WTC11 (cell line): Measurements from ENCODE around the gene SSR2. TPM values are rescaled to one million over a fixed set of nuclear protein-coding genes. Genes with fewer than 3 reads are reported as not detected.

Experiments
- ATAC-seq: fragments of 200-7000 bp; cut with Tn5 transposase; 2 replicates; pipeline ENCODE4 v1.10.0; 2021; ENCODE audit warnings: mild to moderate bottlenecking, moderate library complexity
- CTCF ChIA-PET: fragments of 300-600 bp; sonication (Branson Sonifier 250); formaldehyde crosslinking; loops from one replicate; lab custom pipeline; 2021; ENCODE audit warnings: antibody characterized with exemption; lab: Charles Lee
- POLR2A ChIA-PET: fragments of 350-600 bp; sonication (Branson Sonifier 250); formaldehyde crosslinking; loops from one replicate; lab custom pipeline; 2021; ENCODE audit warnings: antibody characterized with exemption; lab: Charles Lee
- DNase-seq: peaks from one replicate; pipeline ENCODE4 v3.0.0; 2021; ENCODE audit warnings: low spot score
- H3K27ac Mint-ChIP-seq: 2 replicates; pipeline ENCODE4 v1.8.0; 2021; ENCODE audit warnings: mixed read lengths
- H3K27me3 Mint-ChIP-seq: 2 replicates; pipeline ENCODE4 v1.8.0; 2021; ENCODE audit warnings: low read depth, mild to moderate bottlenecking, moderate library complexity, mixed read lengths
- H3K36me3 Mint-ChIP-seq: 2 replicates; pipeline ENCODE4 v1.8.0; 2021; ENCODE audit warnings: mixed read lengths
- H3K4me1 Mint-ChIP-seq: 2 replicates; pipeline ENCODE4 v1.8.0; 2022; ENCODE audit warnings: mixed read lengths
- H3K4me3 Mint-ChIP-seq: 2 replicates; pipeline ENCODE4 v1.8.0; 2021; ENCODE audit warnings: mild to moderate bottlenecking, moderate library complexity, mixed read lengths
- H3K9me3 Mint-ChIP-seq: 2 replicates; pipeline ENCODE4 v1.8.0; 2021; ENCODE audit warnings: mixed read lengths
- AFF4 ChIP-seq: sonication (generic); formaldehyde crosslinking; IDR thresholded peaks from 2 replicates; pipeline ENCODE4 v1.8.1; 2023; ENCODE audit warnings: mild to moderate bottlenecking, missing genetic modification reagents, borderline replicate concordance
- ELF4 ChIP-seq: sonication (generic); formaldehyde crosslinking; IDR thresholded peaks from 2 replicates; pipeline ENCODE4 v1.8.1; 2022; ENCODE audit warnings: low read depth, mild to moderate bottlenecking, moderate library complexity, missing genetic modification reagents
- EMX1 ChIP-seq: fragments of 250-450 bp; sonication (Bioruptor Pico); IDR thresholded peaks from 2 replicates; pipeline ENCODE4 v1.8.0; 2021; ENCODE audit warnings: mild to moderate bottlenecking
- ESRRA ChIP-seq: sonication (generic); formaldehyde crosslinking; IDR thresholded peaks from 2 replicates; pipeline ENCODE4 v1.8.1; 2022; ENCODE audit warnings: mild to moderate bottlenecking, missing genetic modification reagents, borderline replicate concordance
- ETV6 ChIP-seq: sonication (generic); formaldehyde crosslinking; IDR thresholded peaks from 2 replicates; pipeline ENCODE4 v1.8.1; 2022; ENCODE audit warnings: mild to moderate bottlenecking, missing genetic modification reagents
- FOXK1 ChIP-seq: sonication (generic); formaldehyde crosslinking; IDR thresholded peaks from 2 replicates; pipeline ENCODE4 v1.8.0; 2022; ENCODE audit warnings: mild to moderate bottlenecking, moderate library complexity, missing genetic modification reagents
- IRF2 ChIP-seq: sonication (generic); formaldehyde crosslinking; IDR thresholded peaks from 2 replicates; pipeline ENCODE4 v1.8.0; 2022; ENCODE audit warnings: low read depth, missing genetic modification reagents, borderline replicate concordance
- MAX ChIP-seq: sonication (generic); formaldehyde crosslinking; IDR thresholded peaks from 2 replicates; pipeline ENCODE4 v1.8.0; 2022; ENCODE audit warnings: mild to moderate bottlenecking, missing genetic modification reagents
- MXD4 ChIP-seq: fragments of 250-450 bp; sonication (Bioruptor Pico); IDR thresholded peaks from 2 replicates; pipeline ENCODE4 v1.8.0; 2021; ENCODE audit warnings: mild to moderate bottlenecking, moderate library complexity, borderline replicate concordance
- MYBL2 ChIP-seq: sonication (generic); formaldehyde crosslinking; IDR thresholded peaks from 2 replicates; pipeline ENCODE4 v1.8.1; 2023; ENCODE audit warnings: mild to moderate bottlenecking, moderate library complexity, missing genetic modification reagents
- NFATC4 ChIP-seq: fragments of 250-450 bp; sonication (Bioruptor Pico); IDR thresholded peaks from 2 replicates; pipeline ENCODE4 v1.9.0; 2021; ENCODE audit warnings: mild to moderate bottlenecking
- NFE2L1 ChIP-seq: sonication (generic); formaldehyde crosslinking; IDR thresholded peaks from 2 replicates; pipeline ENCODE4 v1.8.1; 2023; ENCODE audit warnings: missing genetic modification reagents
- USF1 ChIP-seq: sonication (generic); formaldehyde crosslinking; IDR thresholded peaks from 2 replicates; pipeline ENCODE4 v1.8.0; 2022; ENCODE audit warnings: mild to moderate bottlenecking, missing genetic modification reagents
- ZBTB21 ChIP-seq: sonication (generic); formaldehyde crosslinking; IDR thresholded peaks from 2 replicates; pipeline ENCODE4 v1.8.1; 2023; ENCODE audit warnings: mild to moderate bottlenecking, missing genetic modification reagents, borderline replicate concordance
- ZNF219 ChIP-seq: sonication (generic); formaldehyde crosslinking; IDR thresholded peaks from 2 replicates; pipeline ENCODE4 v1.8.0; 2023; ENCODE audit warnings: missing genetic modification reagents, mild to moderate bottlenecking, borderline replicate concordance
- ZNF671 ChIP-seq: fragments of 250-450 bp; sonication (Bioruptor Pico); IDR thresholded peaks from 2 replicates; pipeline ENCODE4 v1.8.0; 2021; ENCODE audit warnings: mild to moderate bottlenecking
- total RNA-seq: library from RNA; stranded (reverse); gene quantifications from 3 replicates; pipeline ENCODE4 v1.2.3, GENCODE V29; 2021
- TF ChIP-seq, protein P1 (sequence below): fragments of 250-450 bp; sonication (Bioruptor Pico); IDR thresholded peaks from 2 replicates; pipeline ENCODE4 v1.9.0; 2021; ENCODE audit warnings: mild to moderate bottlenecking
- TF ChIP-seq, protein P2 (sequence below): sonication (generic); formaldehyde crosslinking; IDR thresholded peaks from 2 replicates; pipeline ENCODE4 v1.8.1; 2022; ENCODE audit warnings: low read depth, missing genetic modification reagents, borderline replicate concordance

The SSR2 gene
- total RNA-seq, 1 experiment from 2014 or later = 175 TPM

DNA sequence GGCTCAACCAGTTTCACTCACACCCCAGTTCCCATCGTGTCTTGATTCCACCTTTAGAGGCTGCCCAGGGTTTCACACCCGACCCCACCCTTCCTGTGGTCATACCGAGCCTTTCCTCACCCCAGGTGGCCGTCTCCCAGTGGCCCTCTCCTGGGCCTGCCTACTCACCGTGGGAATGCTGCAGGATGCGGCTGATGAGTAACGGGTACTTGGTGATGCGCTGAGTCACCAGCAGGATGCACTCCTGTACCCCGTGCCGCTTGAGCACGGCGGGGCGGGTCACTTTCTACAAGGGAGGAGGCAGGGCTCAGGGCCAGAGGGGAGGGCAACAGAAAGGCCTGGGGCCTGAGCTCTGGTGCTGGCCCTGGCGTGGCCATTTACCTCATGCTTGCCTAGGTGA lies 58.8 kb downstream of the SSR2 start:
- ChIA-PET POLR2A (interaction anchor here (0.9 kb wide), 1 partner anchor 110 kb away, joined by 3 read pairs; no protein-coding TSS in a partner anchor), CTCF (interaction anchor here (0.6 to 2.1 kb wide), 5 partner anchors 15 to 28 kb away, joined by 3 to 10 read pairs (median 4); partner anchors contain the start of gene ARHGEF2)
- ATAC-seq (peak; percentile 63), DNase-seq (no peak)
- TF ChIP-seq MXD4 (CRISPR knock-in tag) (no peak), ZNF219 (no peak), MAX (no peak), IRF2 (CRISPR knock-in tag) (no peak), ESRRA (no peak), ELF4 (no peak), AFF4 (no peak), EMX1 (CRISPR knock-in tag) (no peak), ZBTB21 (no peak), USF1 (no peak), MYBL2 (no peak), ZNF671 (CRISPR knock-in tag) (no peak), FOXK1 (no peak), ETV6 (CRISPR knock-in tag) (no peak), NFATC4 (CRISPR knock-in tag) (no peak), NFE2L1 (CRISPR knock-in tag) (no peak)
- TF ChIP-seq, protein P1, sequence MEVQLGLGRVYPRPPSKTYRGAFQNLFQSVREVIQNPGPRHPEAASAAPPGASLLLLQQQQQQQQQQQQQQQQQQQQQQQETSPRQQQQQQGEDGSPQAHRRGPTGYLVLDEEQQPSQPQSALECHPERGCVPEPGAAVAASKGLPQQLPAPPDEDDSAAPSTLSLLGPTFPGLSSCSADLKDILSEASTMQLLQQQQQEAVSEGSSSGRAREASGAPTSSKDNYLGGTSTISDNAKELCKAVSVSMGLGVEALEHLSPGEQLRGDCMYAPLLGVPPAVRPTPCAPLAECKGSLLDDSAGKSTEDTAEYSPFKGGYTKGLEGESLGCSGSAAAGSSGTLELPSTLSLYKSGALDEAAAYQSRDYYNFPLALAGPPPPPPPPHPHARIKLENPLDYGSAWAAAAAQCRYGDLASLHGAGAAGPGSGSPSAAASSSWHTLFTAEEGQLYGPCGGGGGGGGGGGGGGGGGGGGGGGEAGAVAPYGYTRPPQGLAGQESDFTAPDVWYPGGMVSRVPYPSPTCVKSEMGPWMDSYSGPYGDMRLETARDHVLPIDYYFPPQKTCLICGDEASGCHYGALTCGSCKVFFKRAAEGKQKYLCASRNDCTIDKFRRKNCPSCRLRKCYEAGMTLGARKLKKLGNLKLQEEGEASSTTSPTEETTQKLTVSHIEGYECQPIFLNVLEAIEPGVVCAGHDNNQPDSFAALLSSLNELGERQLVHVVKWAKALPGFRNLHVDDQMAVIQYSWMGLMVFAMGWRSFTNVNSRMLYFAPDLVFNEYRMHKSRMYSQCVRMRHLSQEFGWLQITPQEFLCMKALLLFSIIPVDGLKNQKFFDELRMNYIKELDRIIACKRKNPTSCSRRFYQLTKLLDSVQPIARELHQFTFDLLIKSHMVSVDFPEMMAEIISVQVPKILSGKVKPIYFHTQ (CRISPR knock-in tag) = no peak
- TF ChIP-seq, protein P2, sequence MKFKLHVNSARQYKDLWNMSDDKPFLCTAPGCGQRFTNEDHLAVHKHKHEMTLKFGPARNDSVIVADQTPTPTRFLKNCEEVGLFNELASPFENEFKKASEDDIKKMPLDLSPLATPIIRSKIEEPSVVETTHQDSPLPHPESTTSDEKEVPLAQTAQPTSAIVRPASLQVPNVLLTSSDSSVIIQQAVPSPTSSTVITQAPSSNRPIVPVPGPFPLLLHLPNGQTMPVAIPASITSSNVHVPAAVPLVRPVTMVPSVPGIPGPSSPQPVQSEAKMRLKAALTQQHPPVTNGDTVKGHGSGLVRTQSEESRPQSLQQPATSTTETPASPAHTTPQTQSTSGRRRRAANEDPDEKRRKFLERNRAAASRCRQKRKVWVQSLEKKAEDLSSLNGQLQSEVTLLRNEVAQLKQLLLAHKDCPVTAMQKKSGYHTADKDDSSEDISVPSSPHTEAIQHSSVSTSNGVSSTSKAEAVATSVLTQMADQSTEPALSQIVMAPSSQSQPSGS = no peak
- no peak overlapping the region for H3K4me3 Mint-ChIP-seq
- H3K4me1 Mint-ChIP-seq = peaks cover 6% of the 10 kb centered on the region
- peaks cover 73% of the 10 kb centered on the region for H3K36me3 Mint-ChIP-seq
- peak overlapping the region; percentile 82 for H3K27ac Mint-ChIP-seq
- H3K9me3 Mint-ChIP-seq = no peaks in the 10 kb centered on the region
- no peaks in the 10 kb centered on the region for H3K27me3 Mint-ChIP-seq
